GM12864 (cell line): ENCODE data around the gene RNFT2.

Experiments used
- DNase-seq: peaks from one replicate; pipeline ENCODE4 v3.0.0-alpha.2; 2011; ENCODE audit warnings: low read depth
- H3K4me3 ChIP-seq: 2 replicates; pipeline ENCODE4 v1.5.1; 2011; ENCODE audit warnings: mild to moderate bottlenecking, low read depth, low read length, control low read depth
- CTCF ChIP-seq: IDR thresholded peaks from 2 replicates; pipeline ENCODE4 v1.5.1; 2011; ENCODE audit warnings: low read depth, mild to moderate bottlenecking, moderate library complexity, low read length, control low read depth, inconsistent platforms; ENCODE audit errors: missing control alignments

The RNFT2 gene

GRCh38 chr12:116693286-116694227 lies 44.6 kb upstream of the RNFT2 start:
- TF ChIP-seq CTCF = no peak
- no peak for DNase-seq
- no peak overlapping the region for H3K4me3 ChIP-seq

DNA sequence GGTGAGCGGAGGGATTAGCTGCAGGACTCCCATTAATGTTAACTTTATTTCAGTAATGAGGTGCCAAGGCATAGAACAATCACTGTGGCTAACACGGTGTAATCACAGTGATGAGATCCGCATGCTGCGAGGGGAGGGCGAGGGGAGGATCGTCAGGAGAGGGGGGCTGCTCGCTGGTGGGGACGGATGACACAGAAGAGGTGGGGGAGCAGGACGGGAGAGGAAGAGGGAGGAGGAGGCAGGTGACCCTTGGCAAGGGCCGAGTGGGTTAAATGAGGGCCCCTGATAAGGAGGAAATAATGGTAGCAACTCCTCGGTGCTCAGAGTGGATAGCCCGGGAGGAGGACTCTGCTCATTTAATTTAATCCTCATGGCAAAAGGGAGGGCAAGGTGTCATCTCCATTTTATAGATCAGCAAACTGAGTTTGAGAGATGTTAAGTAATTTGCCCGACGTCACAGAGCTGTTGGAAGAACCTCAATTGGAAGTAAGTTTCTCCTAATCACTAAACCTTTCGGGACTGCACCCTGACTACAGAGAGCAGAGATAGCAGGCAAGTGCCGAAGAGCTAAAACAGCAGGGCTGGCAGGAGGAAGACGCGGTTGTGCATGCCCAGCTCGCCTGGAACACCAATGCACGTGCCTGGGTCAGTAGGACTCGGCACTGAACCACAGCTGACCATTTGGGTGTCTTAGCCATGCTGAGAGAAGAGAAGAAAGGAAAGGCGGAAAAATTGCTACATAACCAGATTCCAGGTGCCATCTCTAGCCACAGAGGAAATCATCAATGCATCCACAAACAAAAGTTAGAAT lies 43.3 kb upstream of the RNFT2 start:
- no peak for DNase-seq
- TF ChIP-seq CTCF = no peak
- no peak overlapping the region for H3K4me3 ChIP-seq

- no peak overlapping the region for H3K4me3 ChIP-seq
- DNase-seq = no peak
- no peak for TF ChIP-seq CTCF
Measured at GRCh38 chr12:116695464-116695725, 42.7 kb upstream of the RNFT2 start.

DNA sequence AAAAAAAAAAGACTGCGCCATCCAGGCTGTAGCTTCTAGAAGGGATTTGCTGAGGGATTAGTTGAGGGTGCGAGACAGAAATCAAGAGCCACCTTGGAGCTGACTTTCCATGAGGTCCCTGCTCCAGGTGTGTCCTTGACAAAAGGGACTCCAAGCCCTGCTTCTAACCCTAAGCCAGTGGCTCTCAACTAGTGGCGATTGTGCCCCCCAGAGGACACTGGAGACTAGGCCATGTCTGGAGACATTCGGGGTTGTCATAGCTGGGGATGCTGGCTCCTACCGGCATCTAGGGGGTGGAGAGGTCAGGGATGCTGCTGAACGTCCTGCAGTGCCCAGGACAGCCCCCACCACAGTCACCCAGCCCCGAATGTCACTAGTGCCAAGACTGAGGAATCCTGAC lies 40.8 kb upstream of the RNFT2 start:
- TF ChIP-seq CTCF = peak; percentile 34
- H3K4me3 ChIP-seq = no peak overlapping the region
- DNase-seq = no peak

GRCh38 chr12:116697716-116698115 lies 40.4 kb upstream of the RNFT2 start:
- DNase-seq = no peak
- TF ChIP-seq CTCF = no peak

DNA sequence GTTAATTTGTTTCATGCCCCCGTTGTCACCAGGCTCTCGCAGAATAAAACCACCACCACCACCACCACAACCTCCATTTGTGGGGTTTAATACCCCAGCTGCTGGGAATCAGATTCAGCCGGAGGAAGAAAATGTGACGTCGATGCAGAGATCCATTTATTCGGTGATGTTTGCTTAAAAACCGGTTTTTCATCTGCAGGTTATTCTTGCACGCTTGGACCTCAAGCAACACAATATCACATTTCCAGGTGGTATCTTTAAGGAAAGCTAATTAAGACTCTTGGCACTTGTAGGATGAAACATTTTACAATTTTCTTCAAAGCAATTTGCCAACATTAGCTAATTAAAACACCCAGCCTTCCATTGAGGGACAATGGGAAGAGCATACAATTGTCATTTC lies 40.0 kb upstream of the RNFT2 start:
- no peak overlapping the region for H3K4me3 ChIP-seq
- DNase-seq = no peak
- no peak for TF ChIP-seq CTCF

More at GRCh38 chr12:116697716-116698115, 40.4 kb upstream of the RNFT2 start:
- H3K4me3 ChIP-seq = no peak overlapping the region
